Caco-2 (cell line): ENCODE data around the gene DNAJC4. TPM values are rescaled to one million over a fixed set of nuclear protein-coding genes. Genes with fewer than 3 reads are reported as not detected.

Experiments
- BruUV-seq: library from RNA; stranded (reverse); fragments of 400-500 nt; replicated peaks from 2 replicates; lab custom pipeline; 2021; lab: Mats Ljungman, UMichigan
- CTCF ChIA-PET: fragments of 300-600 bp; sonication (Branson Sonifier 250); formaldehyde crosslinking; loops from one replicate; lab custom pipeline; 2022; ENCODE audit warnings: antibody characterized with exemption; lab: Charles Lee
- POLR2A ChIA-PET: fragments of 300-600 bp; sonication (Branson Sonifier 250); formaldehyde crosslinking; loops from one replicate; lab custom pipeline; 2022; ENCODE audit warnings: antibody characterized with exemption; lab: Charles Lee
- DNase-seq, 2 experiments: peaks; one replicate each; pipeline versions ENCODE4 v3.0.0 to v3.0.0-alpha.2; 2020 to 2022
- H3K27me3 ChIP-seq: replicated peaks from 2 replicates; pipeline ENCODE4 v1.6.0; 2011; ENCODE audit warnings: low read length; ENCODE audit not compliant: control insufficient read depth, insufficient read depth
- H3K36me3 ChIP-seq: 2 replicates; pipeline ENCODE4 v1.5.1; 2011; ENCODE audit warnings: low read length; ENCODE audit not compliant: control insufficient read depth, insufficient read depth
- H3K4me1 ChIP-seq: fragments of 250-450 bp; sonication (Bioruptor Pico); 2 replicates; pipeline ENCODE4 v1.5.1; 2020; ENCODE audit warnings: mild to moderate bottlenecking
- H3K4me3 ChIP-seq: 2 replicates; pipeline ENCODE4 v1.5.1; 2011; ENCODE audit warnings: low read depth, mild to moderate bottlenecking, control low read depth, low read length
- H3K9me3 ChIP-seq: fragments of 250-450 bp; sonication (Bioruptor Pico); 2 replicates; pipeline ENCODE4 v1.5.1; 2020; ENCODE audit warnings: mild to moderate bottlenecking, moderate library complexity
- H3K27ac Mint-ChIP-seq: one replicate; pipeline ENCODE4 v1.8.0; 2022; ENCODE audit warnings: mixed read lengths; ENCODE audit not compliant: unreplicated experiment
- H3K27me3 Mint-ChIP-seq: one replicate; pipeline ENCODE4 v1.8.0; 2022; ENCODE audit warnings: mixed read lengths; ENCODE audit not compliant: insufficient read depth, unreplicated experiment
- H3K36me3 Mint-ChIP-seq: one replicate; pipeline ENCODE4 v1.8.0; 2022; ENCODE audit warnings: mild to moderate bottlenecking, mixed read lengths; ENCODE audit not compliant: insufficient read depth, unreplicated experiment
- H3K4me1 Mint-ChIP-seq: one replicate; pipeline ENCODE4 v1.8.0; 2022; ENCODE audit warnings: low read depth, mixed read lengths; ENCODE audit not compliant: unreplicated experiment
- H3K4me3 Mint-ChIP-seq: one replicate; pipeline ENCODE4 v1.8.0; 2022; ENCODE audit warnings: mild to moderate bottlenecking, moderate library complexity, mixed read lengths; ENCODE audit not compliant: unreplicated experiment
- H3K9me3 Mint-ChIP-seq: one replicate; pipeline ENCODE4 v1.8.0; 2022; ENCODE audit warnings: mixed read lengths; ENCODE audit not compliant: unreplicated experiment
- CTCF ChIP-seq, 2 experiments: fragments of 200-600 bp in 1 of 2; IDR thresholded peaks; 1 replicate in 1 of 2; 2 replicates in 1 of 2; pipeline versions ENCODE4 v1.5.1 to v1.8.0; 2011 to 2022; ENCODE audit warnings: antibody characterized with exemption in 1 of 2, control low read depth in 1 of 2, inconsistent platforms in 1 of 2, low read depth in 1 of 2, low read length in 1 of 2, mild to moderate bottlenecking in 1 of 2, moderate library complexity in 1 of 2; ENCODE audit not compliant: insufficient read depth in 1 of 2, severe bottlenecking in 1 of 2, unreplicated experiment in 1 of 2
- intact Hi-C: fragments of 100-400 bp; cut with micrococcal nuclease; formaldehyde crosslinking; loops from one replicate; pipeline ENCODE4 v1.10.0; 2022; ENCODE audit not compliant: unreplicated experiment
- total RNA-seq: library from RNA; stranded (reverse); gene quantifications from 2 replicates; pipeline ENCODE4 v1.2.3, GENCODE V29; 2022

DNAJC4 gene
- total RNA-seq, 1 experiment from 2014 or later, result 22.9 TPM

GRCh38 chr11:64275031-64275800 lies 44.9 kb downstream of the DNAJC4 start:
- ChIA-PET CTCF (interaction anchor here (0.6 to 1.8 kb wide), 3 partner anchors 26 to 33 kb away, joined by 4 to 5 read pairs (median 5); partner anchors contain the start of gene ESRRA), POLR2A (no interaction called here)
- Histone ChIP-seq H3K36me3 (peaks cover 2% of the 10 kb centered on the region), H3K4me3 (no peak overlapping the region), H3K4me1 (peaks cover 6% of the 10 kb centered on the region), H3K9me3 (no peaks in the 10 kb centered on the region), H3K27me3 (no peaks in the 10 kb centered on the region)
- H3K9me3 Mint-ChIP-seq, result no peaks in the 10 kb centered on the region
- TF ChIP-seq CTCF (IDR thresholded peaks at IDR 0.05; ENCODE audit: insufficient read depth in 1 of 2, low read depth in 1 of 2, low read length in 1 of 2, severe bottlenecking in 1 of 2, unreplicated experiment in 1 of 2), result no peak
- H3K4me1 Mint-ChIP-seq, result no peaks in the 10 kb centered on the region
- peaks cover 39% of the 10 kb centered on the region for H3K36me3 Mint-ChIP-seq
- no peaks in the 10 kb centered on the region for H3K27me3 Mint-ChIP-seq
- no peak for DNase-seq
- H3K4me3 Mint-ChIP-seq, result no peak overlapping the region
- BruUV-seq, result no TSS peak
- intact Hi-C loops, result no loop called here
- H3K27ac Mint-ChIP-seq, result no peak overlapping the region

- intact Hi-C loops, result no loop called here
- H3K4me3 Mint-ChIP-seq, result no peak overlapping the region
- DNase-seq, result no peak
- peaks cover 33% of the 10 kb centered on the region for H3K36me3 Mint-ChIP-seq
- CTCF ChIA-PET, result interaction anchor here (1.8 kb wide), 1 partner anchor 25 kb away, joined by 5 read pairs; no protein-coding TSS in a partner anchor
- no TSS peak for BruUV-seq
- Histone ChIP-seq H3K36me3 (peaks cover 2% of the 10 kb centered on the region), H3K4me3 (no peak overlapping the region), H3K9me3 (no peaks in the 10 kb centered on the region), H3K4me1 (peaks cover 6% of the 10 kb centered on the region), H3K27me3 (no peaks in the 10 kb centered on the region)
- POLR2A ChIA-PET, result no interaction called here
- no peak for TF ChIP-seq CTCF (IDR thresholded peaks at IDR 0.05; ENCODE audit: insufficient read depth in 1 of 2, low read depth in 1 of 2, low read length in 1 of 2, severe bottlenecking in 1 of 2, unreplicated experiment in 1 of 2)
- H3K27ac Mint-ChIP-seq, result no peak overlapping the region
- H3K27me3 Mint-ChIP-seq, result no peaks in the 10 kb centered on the region
- no peaks in the 10 kb centered on the region for H3K9me3 Mint-ChIP-seq
- H3K4me1 Mint-ChIP-seq, result no peaks in the 10 kb centered on the region
These were observed 45.5 kb downstream of the DNAJC4 start for GRCh38 chr11:64275841-64276240.

- Histone ChIP-seq H3K4me3 (no peak overlapping the region), H3K27me3 (no peaks in the 10 kb centered on the region), H3K9me3 (no peaks in the 10 kb centered on the region), H3K4me1 (peaks cover 1% of the 10 kb centered on the region), H3K36me3 (peaks cover 2% of the 10 kb centered on the region)
- no TSS peak for BruUV-seq
- Mint-ChIP-seq H3K27ac (no peak overlapping the region), H3K36me3 (peaks cover 23% of the 10 kb centered on the region), H3K9me3 (no peaks in the 10 kb centered on the region), H3K4me3 (no peak overlapping the region), H3K4me1 (peaks cover 4% of the 10 kb centered on the region), H3K27me3 (no peaks in the 10 kb centered on the region)
- TF ChIP-seq CTCF (IDR thresholded peaks at IDR 0.05; ENCODE audit: insufficient read depth in 1 of 2, low read depth in 1 of 2, low read length in 1 of 2, severe bottlenecking in 1 of 2, unreplicated experiment in 1 of 2), result no peak
- intact Hi-C loops, result no loop called here
- ChIA-PET POLR2A (no interaction called here), CTCF (no interaction called here)
- DNase-seq, result no peak
These were observed 46.5 kb downstream of the DNAJC4 start for GRCh38 chr11:64276653-64277431.
